NCI-H2107 treated with DMSO at 0.1 percent for 48 hours (cell line): ENCODE measurements around the gene TMEM42.

ENCODE experiments used
- DNase-seq: peaks from one replicate; lab custom pipeline; 2025; ENCODE audit not compliant: unreplicated experiment; lab: John Stamatoyannopoulos, UW

Gene TMEM42

GRCh38 chr3:44907612-44908011, 45.9 kb downstream of the TMEM42 start:
- no peak for DNase-seq

- DNase-seq: no peak
Observed at GRCh38 chr3:44909063-44909462, 47.4 kb downstream of the TMEM42 start.

- no peak for DNase-seq
Observed at GRCh38 chr3:44910693-44911092, 49.0 kb downstream of the TMEM42 start.

GRCh38 chr3:44913868-44914468, 52.3 kb downstream of the TMEM42 start:
- DNase-seq: peak; percentile 45

- DNase-seq: no peak
Observed at GRCh38 chr3:44914936-44915335, 53.2 kb downstream of the TMEM42 start.
